Bronchial epithelial cell (primary cell): ENCODE data around the gene PPFIA4. TPM values are rescaled to one million over a fixed set of nuclear protein-coding genes. Genes with fewer than 3 reads are reported as not detected.
A peak's percentile ranks its signal among the peaks of the same experiment; 100 is the strongest.

ENCODE experiments used
- DNase-seq: peaks from one replicate; pipeline ENCODE4 v3.0.0-alpha.2; 2010; ENCODE audit warnings: low read depth
- FAIRE-seq: peaks from 2 replicates; lab custom pipeline; 2011; peaks lifted over from hg19 to GRCh38; lab: Jason Lieb, UNC
- H3K27me3 ChIP-seq: 2 replicates; pipeline ENCODE4 v1.5.1; 2011; ENCODE audit warnings: low read length; ENCODE audit not compliant: control insufficient read depth, insufficient read depth
- H3K36me3 ChIP-seq: 2 replicates; pipeline ENCODE4 v1.5.1; 2011; ENCODE audit warnings: low read length; ENCODE audit not compliant: control insufficient read depth, insufficient read depth
- H3K4me3 ChIP-seq: 2 replicates; pipeline ENCODE4 v1.5.1; 2011; ENCODE audit warnings: mild to moderate bottlenecking, low read depth, low read length, control low read depth
- CTCF ChIP-seq: IDR thresholded peaks from 2 replicates; pipeline ENCODE4 v1.5.1; 2011; ENCODE audit warnings: mild to moderate bottlenecking, moderate library complexity, low read length, control low read depth, inconsistent platforms; ENCODE audit not compliant: insufficient read depth, severe bottlenecking
- total RNA-seq: library from RNA; depleted of rRNA; stranded (reverse); fragments of >200 nt; gene quantifications from 2 replicates; pipeline ENCODE4 v1.2.1, GENCODE V29; 2014

Gene PPFIA4
- total RNA-seq, 1 donor from 2014 or later, result 4.2 TPM

- no peak for TF ChIP-seq CTCF
- FAIRE-seq (no peak), DNase-seq (no peak)
Observed at GRCh38 chr1:203045821-203046594, 19.7 kb downstream of the PPFIA4 start.

GRCh38 chr1:203046984-203047630, 20.8 kb downstream of the PPFIA4 start:
- Histone ChIP-seq H3K27me3 (no peaks in the 10 kb centered on the region), H3K4me3 (no peak overlapping the region), H3K36me3 (peaks cover 10% of the 10 kb centered on the region)
- TF ChIP-seq CTCF, result no peak
- DNase-seq (peak; percentile 81), FAIRE-seq (peak; percentile 75)

More at GRCh38 chr1:203045821-203046594, 19.7 kb downstream of the PPFIA4 start:
- no peak overlapping the region for H3K4me3 ChIP-seq
- H3K36me3 ChIP-seq, result peaks cover 10% of the 10 kb centered on the region
- no peaks in the 10 kb centered on the region for H3K27me3 ChIP-seq

GRCh38 chr1:203048086-203048485, 21.8 kb downstream of the PPFIA4 start:
- DNase-seq (no peak), FAIRE-seq (no peak)
- Histone ChIP-seq H3K27me3 (no peaks in the 10 kb centered on the region), H3K36me3 (peaks cover 10% of the 10 kb centered on the region), H3K4me3 (no peak overlapping the region)
- no peak for TF ChIP-seq CTCF

GRCh38 chr1:203048555-203049051, 22.3 kb downstream of the PPFIA4 start:
- Histone ChIP-seq H3K4me3 (no peak overlapping the region), H3K36me3 (peaks cover 9% of the 10 kb centered on the region), H3K27me3 (no peaks in the 10 kb centered on the region)
- DNase-seq (no peak), FAIRE-seq (no peak)
- TF ChIP-seq CTCF, result peak; percentile 35

- Histone ChIP-seq H3K4me3 (no peak overlapping the region), H3K27me3 (no peaks in the 10 kb centered on the region), H3K36me3 (peaks cover 9% of the 10 kb centered on the region)
- FAIRE-seq (no peak), DNase-seq (no peak)
- no peak for TF ChIP-seq CTCF
Observed at GRCh38 chr1:203049077-203049476, 22.8 kb downstream of the PPFIA4 start.
